Measurements from ENCODE around the gene OLA1. TPM values are rescaled to one million over a fixed set of nuclear protein-coding genes. Genes with fewer than 3 reads are reported as not detected.

OLA1 gene
- total and polyA plus RNA-seq, 2 donors (not counting 1 experiment from before 2014, with no cell fraction given), result 13.9 to 47.7 TPM

GRCh38 chr2:174051741-174052583 is 196.4 kb downstream of the OLA1 start:
- WGBS (ENCODE audit: insufficient coverage), result 93% methylated on average over 8 of the region's 13 CpGs
- DNase-seq (no peak), ATAC-seq (ENCODE audit: low read depth) (no peak)
- Histone ChIP-seq H4K20me1 (ENCODE audit: control insufficient read depth, insufficient read depth, low read length, poor library complexity, severe bottlenecking) (no peaks in the 10 kb centered on the region), H3K9ac (ENCODE audit: low read length) (no peak overlapping the region), H3K9me3 (ENCODE audit: control extremely low read depth in 1 of 3, control insufficient read depth in 2 of 3, insufficient read depth in 1 of 3, low read length in 2 of 3) (peaks cover 0 to 4% (median 0%) of the 10 kb centered on the region in 3 donors), H3K4me1 (ENCODE audit: control insufficient read depth in 2 of 2, insufficient read depth in 2 of 2, low read length in 2 of 2) (no peaks in the 10 kb centered on the region), H3K4me3 (ENCODE audit: control extremely low read depth in 1 of 5, extremely low read depth in 1 of 5, insufficient read depth in 1 of 5, low read depth in 2 of 5, low read length in 4 of 5) (no peak overlapping the region), H3K36me3 (replicated peaks in 1 of 2; ENCODE audit: control extremely low read depth in 1 of 2, control insufficient read depth in 1 of 2, extremely low read depth in 1 of 2, insufficient read depth in 2 of 2, low read length in 1 of 2) (no peaks in the 10 kb centered on the region), H2AFZ (ENCODE audit: insufficient read depth, low read depth, low read length, poor library complexity, severe bottlenecking) (no peak overlapping the region), H3K4me2 (replicated peaks; ENCODE audit: low read depth, low read length, poor library complexity, severe bottlenecking) (no peak overlapping the region), H3K27me3 (replicated peaks in 1 of 4; ENCODE audit: control extremely low read depth in 1 of 4, control insufficient read depth in 3 of 4, insufficient read depth in 4 of 4, low read length in 3 of 4) (no peaks in the 10 kb centered on the region), H3K79me2 (ENCODE audit: control insufficient read depth, insufficient read depth, low read length) (no peaks in the 10 kb centered on the region), H3K27ac (ENCODE audit: low read length in 2 of 2) (no peak overlapping the region)
- peaks cover 3% of the 10 kb centered on the region for H3K4me1 Mint-ChIP-seq
- ChIA-PET POLR2A (no interaction called here), CTCF (no interaction called here)
- H3K27me3 Mint-ChIP-seq, result peaks cover 8% of the 10 kb centered on the region
- no peak for TF ChIP-seq EZH2 (IDR thresholded peaks at IDR 0.05; ENCODE audit: borderline replicate concordance, insufficient read depth, low read depth, low read length, poor library complexity, severe bottlenecking)
- TF ChIP-seq CTCF (IDR thresholded peaks at IDR 0.05), result no peak
- H3K4me3 Mint-ChIP-seq, result no peak overlapping the region
- no peak overlapping the region for H3K27ac Mint-ChIP-seq
- H3K9me3 Mint-ChIP-seq (ENCODE audit: insufficient read depth), result no peaks in the 10 kb centered on the region
- intact Hi-C loops (cut with micrococcal nuclease), result no loop called here

GRCh38 chr2:174051068-174051467 is 197.3 kb downstream of the OLA1 start:
- POLR2A ChIA-PET, result no interaction called here
- Mint-ChIP-seq H3K4me3 (no peak overlapping the region), H3K9me3 (ENCODE audit: insufficient read depth) (no peaks in the 10 kb centered on the region), H3K27ac (no peak overlapping the region), H3K27me3 (peaks cover 8% of the 10 kb centered on the region), H3K4me1 (peaks cover 3% of the 10 kb centered on the region)
- H3K4me1 ChIP-seq (ENCODE audit: control insufficient read depth in 2 of 2, insufficient read depth in 2 of 2, low read length in 2 of 2), result no peaks in the 10 kb centered on the region
- H2AFZ ChIP-seq (ENCODE audit: insufficient read depth, low read depth, low read length, poor library complexity, severe bottlenecking), result no peak overlapping the region
- TF ChIP-seq CTCF (IDR thresholded peaks at IDR 0.05) (no peak), EZH2 (IDR thresholded peaks at IDR 0.05; ENCODE audit: borderline replicate concordance, insufficient read depth, low read depth, low read length, poor library complexity, severe bottlenecking) (no peak)
- no peak overlapping the region for H3K4me2 ChIP-seq (replicated peaks; ENCODE audit: low read depth, low read length, poor library complexity, severe bottlenecking)
- H3K27ac ChIP-seq (ENCODE audit: low read length in 2 of 2), result no peak overlapping the region
- 76% methylated on average over 2 of the region's 4 CpGs for WGBS (ENCODE audit: insufficient coverage)
- intact Hi-C loops (cut with micrococcal nuclease), result no loop called here
- no peaks in the 10 kb centered on the region for H3K36me3 ChIP-seq (replicated peaks in 1 of 2; ENCODE audit: control extremely low read depth in 1 of 2, control insufficient read depth in 1 of 2, extremely low read depth in 1 of 2, insufficient read depth in 2 of 2, low read length in 1 of 2)
- DNase-seq, result no peak
- H3K79me2 ChIP-seq (ENCODE audit: control insufficient read depth, insufficient read depth, low read length), result no peaks in the 10 kb centered on the region
- no peaks in the 10 kb centered on the region for H3K27me3 ChIP-seq (replicated peaks in 1 of 4; ENCODE audit: control extremely low read depth in 1 of 4, control insufficient read depth in 3 of 4, insufficient read depth in 4 of 4, low read length in 3 of 4)
- H3K9me3 ChIP-seq (ENCODE audit: control extremely low read depth in 1 of 3, control insufficient read depth in 2 of 3, insufficient read depth in 1 of 3, low read length in 2 of 3), result peaks cover 0 to 4% (median 0%) of the 10 kb centered on the region in 3 donors
- no peak overlapping the region for H3K4me3 ChIP-seq (ENCODE audit: control extremely low read depth in 1 of 5, extremely low read depth in 1 of 5, insufficient read depth in 1 of 5, low read depth in 2 of 5, low read length in 4 of 5)
- ATAC-seq (ENCODE audit: low read depth), result no peak
- CTCF ChIA-PET, result interaction anchor here (1.4 kb wide), 1 partner anchor 648 kb away, joined by 5 read pairs; no protein-coding TSS in a partner anchor
- no peaks in the 10 kb centered on the region for H4K20me1 ChIP-seq (ENCODE audit: control insufficient read depth, insufficient read depth, low read length, poor library complexity, severe bottlenecking)
- H3K9ac ChIP-seq (ENCODE audit: low read length), result no peak overlapping the region

Data from B cell (primary cell).